Ecto neural progenitor cell (in vitro differentiated cells): ENCODE results near the gene CACNA1D.
"Not testable (repeated sequence)": the region's sequence is repeated elsewhere in the genome, so short reads cannot be mapped to it uniquely, and the experiment has no call there.

Source experiments
- DNase-seq: peaks from one replicate; pipeline ENCODE4 v3.0.0-alpha.2; 2018; ENCODE audit warnings: low spot score

CACNA1D gene

DNA sequence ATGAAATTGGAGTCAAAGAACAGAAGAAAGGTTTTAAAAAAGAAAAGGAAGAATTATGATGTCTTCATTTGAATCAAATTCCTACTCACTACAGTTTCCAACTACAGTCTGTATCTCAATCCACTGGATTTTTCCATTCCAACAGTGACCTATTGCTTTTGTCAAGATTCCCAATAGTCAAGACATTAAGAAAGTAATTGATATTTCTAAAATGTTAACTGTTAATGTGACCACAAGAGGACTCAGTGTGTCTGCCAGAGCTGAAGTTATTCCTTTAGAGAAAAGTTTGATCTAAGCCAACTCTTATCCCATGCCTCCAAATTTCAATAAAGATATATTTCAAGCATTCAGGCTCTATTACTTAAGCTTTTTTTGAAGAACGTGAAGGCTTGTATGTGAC, 163.2 kb downstream of the CACNA1D start:
- no peak for DNase-seq

GRCh38 chr3:53658613-53659193, 164.3 kb downstream of the CACNA1D start:
- no peak for DNase-seq

GRCh38 chr3:53659996-53660395, 165.6 kb downstream of the CACNA1D start:
- DNase-seq: no peak

DNA sequence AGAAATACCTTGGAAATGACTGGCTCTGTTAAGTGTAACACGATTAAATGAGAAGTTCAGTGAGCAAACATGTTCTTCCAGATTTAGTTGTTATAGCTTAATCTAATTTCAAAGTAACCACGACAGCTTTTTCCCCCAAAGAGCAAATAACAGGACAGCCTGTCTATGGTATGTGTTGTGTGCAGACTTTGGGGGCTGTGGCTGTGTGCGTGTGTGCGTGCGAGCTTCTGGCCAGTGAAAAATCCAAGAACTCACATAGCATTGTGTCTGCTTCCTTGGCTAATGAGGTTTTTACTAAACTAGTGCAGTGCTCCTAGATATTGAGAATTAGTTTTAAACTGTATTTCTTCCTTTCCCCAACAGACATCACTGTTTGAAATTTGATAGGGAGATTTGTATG, 167.1 kb downstream of the CACNA1D start:
- DNase-seq: no peak

DNA sequence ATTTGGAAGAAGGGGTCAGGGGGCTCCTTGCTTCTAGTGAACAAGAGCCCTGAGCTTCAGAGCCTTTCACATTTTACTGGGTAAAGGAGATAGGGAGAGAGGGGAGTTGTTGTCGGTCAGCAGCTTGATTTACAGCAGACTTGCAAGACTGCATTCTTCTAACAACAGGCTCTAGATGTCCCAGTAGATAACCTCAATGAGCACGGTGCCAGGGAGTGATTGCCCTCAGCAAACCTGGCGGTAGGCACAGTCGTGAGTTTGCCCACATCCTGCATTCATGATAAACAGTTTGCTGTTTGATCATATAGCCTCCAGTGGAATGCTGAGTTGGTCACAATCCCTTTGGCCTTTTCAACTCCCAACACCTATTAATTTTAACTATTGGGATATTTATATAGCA, 170.4 kb downstream of the CACNA1D start:
- DNase-seq: not testable (repeated sequence)

DNA sequence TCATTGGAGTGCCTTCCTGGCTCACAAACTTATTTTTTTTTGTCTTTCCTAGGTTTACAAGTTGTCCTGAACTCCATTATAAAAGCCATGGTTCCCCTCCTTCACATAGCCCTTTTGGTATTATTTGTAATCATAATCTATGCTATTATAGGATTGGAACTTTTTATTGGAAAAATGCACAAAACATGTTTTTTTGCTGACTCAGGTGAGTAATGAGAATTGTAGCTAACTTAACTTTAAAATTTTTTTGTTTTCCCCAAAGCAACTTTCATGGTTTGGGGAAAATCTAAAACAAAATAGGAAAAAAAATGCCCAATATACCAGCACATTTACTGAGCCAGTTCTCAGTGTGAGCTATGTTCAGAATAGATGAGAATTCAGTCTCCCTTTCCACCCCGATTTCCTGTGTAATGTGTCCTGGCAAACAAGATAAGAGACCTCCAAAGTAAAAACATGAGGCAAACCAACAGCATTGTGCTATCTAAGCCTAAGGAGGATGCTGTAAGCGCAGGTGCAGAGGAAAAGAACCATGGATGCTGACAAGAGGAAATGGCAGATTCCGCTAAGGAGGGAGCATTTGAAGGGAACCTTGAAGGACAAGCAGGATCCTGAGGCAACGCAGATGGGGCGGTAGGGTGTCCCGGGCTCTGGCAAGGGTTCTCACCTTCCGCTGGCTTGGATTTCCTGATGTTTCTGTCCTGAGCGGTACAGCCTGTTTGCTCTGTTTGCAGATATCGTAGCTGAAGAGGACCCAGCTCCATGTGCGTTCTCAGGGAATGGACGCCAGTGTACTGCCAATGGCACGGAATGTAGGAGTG, 171.4 kb downstream of the CACNA1D start:
- DNase-seq: no peak

GRCh38 chr3:53668872-53669271, 174.5 kb downstream of the CACNA1D start:
- no peak for DNase-seq

GRCh38 chr3:53670721-53671120, 176.3 kb downstream of the CACNA1D start:
- no peak for DNase-seq

DNA sequence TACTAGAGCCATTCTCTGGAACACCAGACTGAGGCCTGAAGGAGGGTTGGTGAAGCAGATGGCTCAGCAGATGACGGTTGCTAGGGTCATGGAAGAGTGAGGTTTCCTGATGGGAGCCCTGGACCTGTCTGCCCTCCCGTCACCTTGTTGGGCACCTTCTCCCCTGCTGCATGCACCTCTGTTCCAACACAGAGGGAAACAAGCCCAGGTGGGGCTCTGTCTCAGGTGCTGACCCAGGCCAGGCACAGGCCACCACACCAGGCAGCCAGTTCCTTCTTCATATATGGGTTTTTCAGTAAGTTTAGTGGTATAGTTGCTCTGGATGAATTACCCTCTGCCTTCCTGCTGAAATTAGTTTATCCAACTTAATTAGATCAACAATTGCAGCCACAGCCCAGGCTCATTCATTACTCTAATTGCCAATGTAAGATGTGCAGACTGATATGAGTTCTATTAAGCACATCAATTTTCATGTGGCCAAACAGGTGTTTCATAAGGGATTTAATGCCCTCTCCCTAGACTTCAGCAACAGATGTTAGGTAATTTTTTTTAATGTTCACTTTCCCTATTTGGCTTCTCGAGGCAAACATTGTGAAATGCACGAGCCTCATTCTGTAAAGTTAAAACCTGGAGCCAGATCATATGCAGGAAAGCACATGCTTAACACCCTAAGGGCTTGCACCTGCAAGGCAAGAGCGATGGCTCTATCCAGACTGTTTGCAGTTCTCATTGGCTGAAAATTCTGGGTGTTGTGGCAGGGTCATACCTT, 177.0 kb downstream of the CACNA1D start:
- DNase-seq: no peak

DNA sequence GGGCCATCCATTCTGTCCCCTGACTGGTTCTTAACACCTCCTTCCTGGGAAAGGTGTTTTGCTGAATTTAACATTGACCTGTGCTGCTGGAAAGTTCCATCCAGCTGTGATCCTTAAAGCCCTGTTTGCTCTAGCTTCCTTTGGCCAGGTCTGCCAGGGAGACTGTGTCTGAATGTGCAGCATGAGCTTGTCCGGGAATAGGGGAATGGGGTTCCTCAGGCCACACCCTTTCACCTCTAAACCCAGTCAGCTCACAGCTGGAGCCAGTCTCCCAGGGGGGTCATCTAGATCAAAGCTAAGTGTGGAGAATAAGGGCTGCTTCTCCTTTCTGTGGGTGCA, 177.5 kb downstream of the CACNA1D start:
- no peak for DNase-seq

DNA sequence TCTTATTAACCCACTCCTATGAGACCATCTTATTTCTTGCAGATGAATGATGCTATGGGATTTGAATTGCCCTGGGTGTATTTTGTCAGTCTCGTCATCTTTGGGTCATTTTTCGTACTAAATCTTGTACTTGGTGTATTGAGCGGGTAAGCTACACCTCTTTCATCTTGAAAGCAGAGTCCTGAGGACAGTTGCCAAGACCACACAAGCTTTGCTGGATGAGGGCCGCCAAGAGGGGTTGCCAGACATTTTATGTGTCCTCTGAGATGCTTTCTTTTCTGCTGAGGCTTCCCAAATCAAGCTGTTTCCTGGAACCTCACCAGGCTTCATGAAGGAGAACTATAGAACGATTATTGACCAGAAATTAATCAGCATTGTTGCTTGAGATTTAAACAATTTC, 178.6 kb downstream of the CACNA1D start:
- DNase-seq: no peak

GRCh38 chr3:53673722-53674350, 179.4 kb downstream of the CACNA1D start:
- DNase-seq: no peak

DNA sequence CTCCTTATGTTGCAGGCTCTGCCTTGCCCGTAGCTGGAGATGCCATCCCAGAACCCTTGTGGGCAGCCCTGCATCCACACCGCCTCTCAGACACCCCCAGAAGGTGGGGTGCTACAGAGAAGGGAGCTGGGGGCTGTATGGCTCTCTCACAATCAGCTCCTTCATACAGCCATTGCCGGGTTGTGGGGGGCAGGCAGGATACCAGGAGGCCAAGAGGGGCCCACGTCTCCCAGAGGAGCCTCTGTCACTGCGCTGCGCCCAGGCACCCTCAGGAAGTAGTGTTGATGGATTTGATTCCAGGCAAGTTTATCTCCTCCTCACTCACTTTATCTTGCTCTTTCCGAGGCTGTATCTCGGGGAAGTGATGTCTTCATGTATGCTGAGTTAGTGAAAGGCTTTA, 180.2 kb downstream of the CACNA1D start:
- no peak for DNase-seq

DNA sequence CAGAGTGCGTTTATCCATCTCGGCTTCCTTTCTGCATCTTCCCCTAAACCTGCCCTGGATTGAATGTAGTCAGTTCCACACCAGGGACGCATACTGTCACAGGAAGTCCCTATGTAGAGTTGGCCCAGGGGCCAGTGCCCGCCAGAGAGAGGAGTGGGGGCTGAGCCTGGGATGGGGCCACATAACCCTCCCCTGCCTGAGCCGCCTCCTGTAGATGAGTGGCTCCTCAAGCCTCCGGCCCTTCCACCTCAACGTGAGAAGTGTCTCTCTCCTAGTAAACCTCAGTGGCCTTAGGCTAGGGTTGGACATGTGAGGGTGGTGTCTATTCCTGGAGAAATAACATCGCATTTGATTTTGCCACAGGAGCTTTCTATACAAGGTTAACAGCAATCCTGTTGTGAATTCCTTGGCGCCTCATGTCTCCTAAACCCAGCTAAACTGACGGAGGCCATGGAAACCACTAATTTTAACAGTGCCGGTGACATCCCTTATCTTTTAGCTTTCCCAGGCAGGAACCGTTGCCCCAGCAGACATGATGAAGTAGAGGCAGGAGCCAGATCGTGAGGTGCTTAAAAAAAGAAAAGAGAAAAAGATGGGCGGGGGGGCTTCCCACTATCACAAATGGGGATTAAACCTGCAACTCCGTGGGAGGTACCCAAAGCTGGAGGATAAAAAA, 180.7 kb downstream of the CACNA1D start:
- DNase-seq: no peak

DNA sequence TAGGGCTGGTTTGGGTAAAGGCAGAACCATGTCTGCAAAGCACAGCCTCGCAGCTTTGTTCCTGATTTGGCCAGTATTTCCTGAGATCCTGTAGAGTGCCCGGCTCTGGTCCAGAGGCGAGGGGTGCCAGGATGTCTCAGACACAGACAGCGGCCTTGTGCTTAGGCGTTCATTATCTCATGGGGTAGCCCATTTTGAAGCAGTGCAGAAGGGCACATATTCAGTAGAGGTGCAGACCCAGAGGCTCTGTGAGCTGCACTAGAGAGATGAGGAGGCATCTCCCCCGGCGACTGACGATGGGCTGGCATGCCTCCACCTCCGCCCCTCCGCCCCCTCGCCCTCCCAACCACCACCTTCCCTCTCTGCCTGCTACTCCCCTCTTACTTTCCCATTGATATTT, 181.5 kb downstream of the CACNA1D start:
- DNase-seq: no peak

GRCh38 chr3:53677413-53677812, 183.0 kb downstream of the CACNA1D start:
- no peak for DNase-seq

DNA sequence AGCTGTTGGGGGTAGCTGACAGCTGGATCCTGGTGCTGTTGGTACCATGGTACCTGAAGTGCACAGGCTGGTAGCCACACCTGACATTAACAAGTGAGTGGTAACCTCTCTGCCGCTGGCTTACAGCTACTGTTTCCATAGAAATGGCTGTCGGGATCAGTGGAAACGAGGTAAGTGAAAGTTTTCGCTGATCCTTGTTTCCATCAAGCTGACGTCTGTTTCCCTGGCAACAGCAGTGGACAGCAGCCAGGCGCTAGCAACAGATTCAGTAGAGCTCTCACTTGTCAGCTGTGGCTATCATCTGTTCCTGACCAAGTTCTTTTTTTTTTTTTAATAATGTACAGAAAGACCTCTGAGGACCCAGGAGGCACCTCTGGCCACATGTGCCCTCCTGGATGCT, 185.6 kb downstream of the CACNA1D start:
- no peak for DNase-seq

DNA sequence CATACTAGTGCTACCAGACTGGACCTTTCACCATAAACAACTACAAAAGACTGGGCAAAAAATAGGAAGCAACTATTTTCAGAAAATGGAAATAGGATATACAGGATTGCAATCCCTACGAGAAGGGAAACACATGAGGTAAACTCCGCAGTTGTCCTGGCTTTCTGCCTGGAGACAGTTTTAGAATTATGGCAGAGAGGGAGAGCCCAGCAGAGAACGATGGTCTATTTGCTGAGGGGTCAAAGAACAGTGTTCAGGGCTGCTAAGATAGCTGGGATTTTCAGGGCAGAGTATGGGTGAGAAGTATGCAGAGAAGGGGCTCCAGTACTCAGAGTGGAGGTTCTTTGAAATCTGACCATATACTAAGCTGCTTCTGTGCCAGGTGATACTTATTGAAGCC, 188.4 kb downstream of the CACNA1D start:
- no peak for DNase-seq

GRCh38 chr3:53688066-53688465, 193.7 kb downstream of the CACNA1D start:
- no peak for DNase-seq

- DNase-seq: no peak
Measured at GRCh38 chr3:53688989-53689388, 194.6 kb downstream of the CACNA1D start.

DNA sequence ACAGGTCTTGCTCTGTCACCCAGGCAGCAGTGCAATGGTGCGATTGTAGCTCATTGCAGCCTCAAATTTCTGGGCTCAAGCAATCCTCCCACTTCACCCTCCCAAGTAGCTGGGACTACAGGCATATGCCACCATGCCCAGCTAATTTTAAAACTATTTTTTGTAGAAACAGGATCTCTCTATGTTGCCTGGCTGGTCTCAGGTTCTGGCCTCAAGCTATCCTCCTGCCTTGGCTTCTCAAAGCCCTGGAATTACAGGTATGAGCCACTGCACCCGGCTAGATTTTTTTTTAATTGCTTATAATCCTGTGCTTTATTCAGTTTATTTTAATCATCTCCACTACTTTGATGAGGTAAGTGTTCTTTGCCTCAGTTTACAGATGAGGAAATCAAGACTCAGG, 195.3 kb downstream of the CACNA1D start:
- DNase-seq: no peak

DNA sequence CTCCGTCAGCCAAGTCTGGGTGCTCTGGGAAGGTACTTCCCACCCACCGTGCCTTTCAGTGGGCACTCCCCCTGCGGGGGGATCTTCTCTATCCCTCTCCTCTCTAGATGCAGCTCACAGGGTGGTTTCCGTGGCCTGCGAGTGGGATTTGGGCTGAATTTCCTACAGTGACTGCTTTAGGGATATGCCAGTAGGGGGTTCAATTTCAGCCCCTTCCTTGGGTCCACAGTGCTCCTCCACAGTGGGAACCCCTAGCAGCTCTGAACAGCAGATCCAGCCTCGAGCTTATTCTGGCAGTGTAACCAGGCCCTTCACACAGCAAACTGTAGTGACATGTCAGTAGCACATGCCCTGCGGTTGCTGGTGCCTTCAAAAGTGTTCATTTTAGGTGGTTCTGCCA, 196.1 kb downstream of the CACNA1D start:
- DNase-seq: no peak
